ENCODE measurements around the gene WHRN.

WHRN gene

DNA sequence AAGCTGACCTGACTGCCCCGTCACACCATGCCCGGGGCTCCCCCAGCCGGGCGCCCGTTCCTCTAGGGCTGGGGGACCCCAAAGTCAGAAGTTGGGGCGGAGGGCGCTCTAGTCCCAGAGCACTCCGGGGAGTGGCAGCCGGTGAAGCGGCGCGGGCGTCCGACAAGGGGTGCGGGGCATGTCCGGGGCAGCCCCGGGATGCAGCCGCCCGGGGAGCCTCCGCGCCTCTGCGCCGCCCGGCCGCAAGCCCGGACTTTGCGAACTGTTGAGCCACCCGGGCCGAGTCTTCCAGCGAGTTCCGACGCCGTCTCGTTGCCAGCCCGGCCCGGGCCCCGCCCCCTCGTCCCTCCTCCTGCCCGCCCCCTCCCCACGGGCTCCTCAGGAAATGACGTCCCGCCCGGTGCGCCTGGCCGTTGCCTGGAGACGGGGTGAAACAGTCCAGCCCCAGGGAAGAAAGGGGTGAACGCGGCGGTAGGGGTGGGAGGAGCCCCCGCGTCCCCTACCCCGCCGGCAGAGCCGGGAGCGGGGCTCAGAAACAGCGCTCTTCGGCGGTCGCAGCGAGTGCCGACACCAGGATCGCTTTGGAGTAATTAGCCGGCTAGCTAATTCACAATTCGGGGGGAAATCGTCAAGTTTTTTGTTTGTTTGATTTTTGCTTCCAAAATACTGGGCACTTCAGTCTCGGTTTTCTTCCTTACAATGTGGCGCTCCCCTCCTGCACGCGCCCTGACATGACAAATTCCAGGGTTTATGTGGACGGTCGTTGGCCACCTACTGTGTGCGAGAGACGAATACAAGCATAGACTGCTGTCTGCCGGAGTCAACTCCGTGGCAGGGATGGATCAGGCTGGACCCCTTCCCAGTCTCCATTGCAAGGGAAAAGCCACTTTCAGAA, at the start of gene WHRN:
Gene WHRN (minus strand): TSS at position 287 of the 895 bp plus-strand sequence. CDS start 672 bp downstream, outside the sequence.
- no peak for DNase-seq

GRCh38 chr9:114553202-114553601, 47.9 kb upstream of the WHRN start:
- DNase-seq = no peak

DNA sequence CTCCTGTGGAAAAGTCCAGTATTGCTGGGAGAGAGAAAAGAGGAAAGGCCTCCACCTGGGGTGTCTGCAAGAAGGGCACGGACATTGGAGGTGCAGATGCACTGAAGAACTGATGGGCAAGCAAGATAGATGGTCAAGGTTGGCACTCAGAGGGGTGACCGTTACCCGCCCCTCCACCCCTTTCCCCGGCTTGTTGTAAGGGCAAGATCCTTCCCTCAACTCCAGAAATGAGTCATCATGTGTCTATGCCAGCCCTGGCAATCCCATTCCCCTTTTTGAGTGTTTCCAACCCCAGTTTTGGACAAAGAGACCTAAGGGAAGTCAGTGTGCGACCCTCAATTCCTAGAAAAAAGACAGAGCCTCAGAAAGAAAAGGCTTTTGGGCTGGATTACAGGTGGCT, 47.4 kb upstream of the WHRN start:
- no peak for DNase-seq

- no peak for DNase-seq
These were observed 46.7 kb upstream of the WHRN start for GRCh38 chr9:114551750-114552685.

DNA sequence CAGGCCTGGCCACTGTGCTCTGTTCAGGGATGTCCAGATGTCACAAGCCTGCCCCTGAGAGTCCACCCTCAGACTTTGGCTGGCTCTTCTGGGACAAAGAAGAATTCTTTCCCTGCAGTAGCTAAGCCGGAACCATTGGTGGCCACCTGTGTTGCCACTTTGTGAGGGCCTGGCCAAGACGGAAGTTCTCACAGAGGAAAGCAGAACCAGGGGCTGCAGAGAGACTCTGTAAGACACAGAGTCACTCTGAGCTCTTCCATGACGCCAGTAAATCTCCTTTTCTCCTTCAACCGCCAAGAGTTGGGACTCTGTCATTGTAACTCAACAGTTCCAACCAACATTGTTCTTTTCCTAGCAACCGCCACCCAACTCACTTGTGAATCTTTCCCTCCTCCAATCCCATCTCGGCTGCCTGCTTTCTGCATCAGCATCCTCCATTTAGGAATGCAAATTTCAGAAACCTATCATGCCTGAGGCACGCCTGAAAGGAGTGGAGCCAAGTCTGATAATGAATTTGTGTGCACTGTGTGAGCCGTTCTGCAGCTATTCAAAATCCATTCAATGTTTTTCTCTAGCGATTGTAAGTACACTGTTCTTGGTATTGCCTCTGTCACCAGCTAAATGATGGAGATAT, 44.5 kb upstream of the WHRN start:
- no peak for DNase-seq

- DNase-seq = no peak
These were observed 41.6 kb upstream of the WHRN start for GRCh38 chr9:114546851-114547250.

GRCh38 chr9:114545055-114545454, 39.8 kb upstream of the WHRN start:
- no peak for DNase-seq

DNA sequence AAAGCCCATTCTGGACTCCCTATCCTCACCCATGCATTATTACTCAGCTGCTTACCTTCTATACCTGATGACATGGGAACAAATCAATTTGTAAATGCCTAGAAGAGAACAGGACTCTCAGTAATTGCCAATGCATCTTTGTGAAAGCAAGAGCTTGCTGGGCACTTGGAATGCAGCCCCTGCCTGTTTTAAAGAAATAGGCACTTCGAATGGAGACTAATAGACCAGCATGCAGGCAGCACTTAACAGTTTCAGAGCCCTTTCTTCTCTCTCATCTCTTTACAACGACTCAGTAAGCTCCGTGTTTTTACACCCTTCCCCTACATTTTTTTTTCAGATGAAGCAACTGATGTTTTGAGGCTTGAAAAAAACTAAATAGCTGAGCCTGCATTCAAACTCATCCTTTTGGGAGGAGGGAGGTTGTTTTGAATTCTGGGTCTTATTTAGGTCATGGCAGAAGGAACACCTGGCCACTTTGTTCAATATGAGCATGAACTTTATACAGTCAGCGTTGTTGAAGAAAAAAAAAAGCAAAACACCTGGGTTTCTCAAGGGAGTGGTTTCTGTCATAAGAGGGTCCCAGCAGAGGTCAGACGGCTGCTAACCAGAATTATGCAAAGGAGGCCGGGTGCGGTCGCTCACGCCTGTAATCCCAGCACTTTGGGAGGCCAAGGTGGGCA, 34.6 kb upstream of the WHRN start:
- no peak for DNase-seq

DNA sequence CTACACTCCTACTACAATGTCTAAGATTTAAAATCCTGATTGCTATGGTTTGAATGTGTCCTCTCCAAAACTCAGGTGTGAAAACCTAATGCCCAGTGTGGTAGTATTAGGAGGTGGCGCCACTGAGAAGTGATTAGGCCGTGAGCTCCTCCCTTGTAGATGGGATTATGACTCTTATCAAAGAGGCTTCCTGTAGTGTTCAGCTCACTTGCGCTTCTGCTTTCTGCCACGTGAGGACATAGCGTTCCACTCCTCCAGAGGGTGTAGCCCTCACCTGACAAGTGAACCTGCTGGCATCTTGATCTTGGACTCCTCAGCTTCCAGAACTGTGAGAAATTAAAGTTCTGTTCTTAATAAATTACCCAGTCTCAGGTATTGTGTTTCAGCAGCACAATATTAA, 33.0 kb upstream of the WHRN start:
- no peak for DNase-seq

- no peak for DNase-seq
These were observed 27.4 kb upstream of the WHRN start for GRCh38 chr9:114532561-114533237.

DNA sequence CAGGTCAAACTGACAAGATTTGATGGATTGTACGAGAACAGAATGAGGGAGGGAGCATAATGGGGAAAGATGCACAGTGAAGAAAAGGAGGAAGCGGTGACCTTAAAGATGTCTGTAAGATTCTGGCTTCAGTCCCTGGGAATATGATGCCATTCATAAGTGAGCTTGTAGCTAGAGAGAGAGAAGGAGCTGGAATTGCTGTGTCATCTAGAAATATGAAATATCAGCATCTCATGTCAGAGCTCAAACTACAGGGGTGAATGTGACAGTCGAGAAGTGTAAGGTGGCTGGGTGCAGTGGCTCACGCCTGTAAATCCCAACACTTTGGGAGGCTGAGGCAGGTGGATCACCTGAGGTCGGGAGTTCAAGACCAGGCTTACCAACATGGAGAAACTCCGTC, 24.0 kb upstream of the WHRN start:
- DNase-seq = no peak

DNA sequence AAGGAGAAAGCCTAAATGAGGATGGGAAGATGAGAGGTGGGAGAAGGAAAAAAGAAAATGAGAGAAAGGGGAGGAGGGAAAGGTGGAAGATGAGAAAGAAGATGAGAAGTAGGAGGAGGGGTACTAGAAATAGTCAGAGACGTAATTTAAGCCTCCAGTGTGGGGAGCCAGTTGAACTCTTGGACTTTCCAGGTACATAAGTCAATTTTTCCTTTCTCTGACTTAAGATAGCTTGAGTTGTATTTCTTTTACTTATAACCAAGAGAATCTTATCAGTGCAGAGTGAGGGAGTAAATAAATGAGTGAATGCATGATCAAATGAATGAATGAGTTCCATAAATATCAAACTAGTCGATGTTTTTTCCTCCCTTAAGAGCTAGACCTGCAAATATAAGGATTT, 21.5 kb upstream of the WHRN start:
- no peak for DNase-seq

- DNase-seq = no peak
These were observed 20.2 kb upstream of the WHRN start for GRCh38 chr9:114525513-114525912.

GRCh38 chr9:114524247-114524681, 19.0 kb upstream of the WHRN start:
- no peak for DNase-seq

- no peak for DNase-seq
These were observed 17.6 kb upstream of the WHRN start for GRCh38 chr9:114522847-114523246.

GRCh38 chr9:114522286-114522685, 17.0 kb upstream of the WHRN start:
- DNase-seq = no peak

GRCh38 chr9:114521846-114522245, 16.6 kb upstream of the WHRN start:
- DNase-seq = no peak

DNA sequence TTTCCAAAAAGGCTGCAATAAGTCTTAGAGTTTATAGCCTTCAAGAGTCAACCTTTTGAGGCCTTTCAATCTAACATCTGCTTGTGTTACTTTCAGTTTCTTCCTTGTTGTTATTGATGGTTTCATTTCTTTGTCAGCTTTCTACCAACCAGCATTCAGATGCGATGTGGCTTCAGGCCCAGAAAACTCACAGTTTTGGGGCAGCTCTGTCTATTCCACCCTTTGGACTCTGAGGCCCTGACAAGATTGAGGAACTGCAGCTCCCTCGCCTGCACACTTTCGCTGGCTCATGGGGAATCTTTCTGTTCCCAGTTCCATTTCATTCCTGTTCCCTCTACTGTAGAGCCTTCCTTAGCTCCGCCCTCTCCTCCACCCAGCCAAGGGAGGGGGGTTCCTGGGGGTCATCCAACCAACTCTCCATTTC, 13.3 kb upstream of the WHRN start:
- no peak for DNase-seq

- DNase-seq = no peak
These were observed 12.8 kb upstream of the WHRN start for GRCh38 chr9:114518120-114518519.

- no peak for DNase-seq
These were observed 11.6 kb upstream of the WHRN start for GRCh38 chr9:114516913-114517312.

GRCh38 chr9:114515528-114515927, 10.3 kb upstream of the WHRN start:
- DNase-seq = no peak

- no peak for DNase-seq
These were observed 8.6 kb upstream of the WHRN start for GRCh38 chr9:114513959-114514267.
